Measurements from ENCODE around the gene USP8. TPM values are rescaled to one million over a fixed set of nuclear protein-coding genes. Genes with fewer than 3 reads are reported as not detected.
"Not testable (repeated sequence)": the region's sequence is repeated elsewhere in the genome, so short reads cannot be mapped to it uniquely, and the experiment has no call there.

Gene USP8
- total and polyA plus RNA-seq, 2 donors (not counting 1 experiment from before 2014, with no cell fraction given): 25.7 to 126 TPM

- Mint-ChIP-seq H3K4me1 (peaks cover 47% of the 10 kb centered on the region), H3K4me3 (peak overlapping the region; percentile 98)
- 93% methylated on average over 11 of the region's 17 CpGs for WGBS (ENCODE audit: insufficient coverage)
- H3K27ac Mint-ChIP-seq; CTCF ChIA-PET; ATAC-seq (ENCODE audit: low read depth); H3K27me3 Mint-ChIP-seq; H2AFZ ChIP-seq (ENCODE audit: insufficient read depth, low read depth, low read length, poor library complexity, severe bottlenecking); DNase-seq; POLR2A ChIA-PET; H3K27me3 ChIP-seq (replicated peaks in 1 of 4; ENCODE audit: control extremely low read depth in 1 of 4, control insufficient read depth in 3 of 4, insufficient read depth in 4 of 4, low read length in 3 of 4); H3K36me3 ChIP-seq (replicated peaks in 1 of 2; ENCODE audit: control extremely low read depth in 1 of 2, control insufficient read depth in 1 of 2, extremely low read depth in 1 of 2, insufficient read depth in 2 of 2, low read length in 1 of 2); H3K9me3 Mint-ChIP-seq (ENCODE audit: insufficient read depth); H3K9me3 ChIP-seq (ENCODE audit: control extremely low read depth in 1 of 3, control insufficient read depth in 2 of 3, insufficient read depth in 1 of 3, low read length in 2 of 3): not testable (repeated sequence)
- peak overlapping the region; percentile 85 for H3K4me2 ChIP-seq (replicated peaks; ENCODE audit: low read depth, low read length, poor library complexity, severe bottlenecking)
- H3K27ac ChIP-seq (ENCODE audit: low read length in 2 of 2): peak overlapping the region in 1 of 2 donors; percentile 98
- peaks cover 66% of the 10 kb centered on the region for H3K79me2 ChIP-seq (ENCODE audit: control insufficient read depth, insufficient read depth, low read length)
- intact Hi-C loops (cut with micrococcal nuclease): loop anchor here (2.0 to 10.0 kb wide), 2 partner anchors 339 to 1271 kb away; partner anchors contain the start of genes COPS2 and SPPL2A
- H4K20me1 ChIP-seq (ENCODE audit: control insufficient read depth, insufficient read depth, low read length, poor library complexity, severe bottlenecking): peaks cover 35% of the 10 kb centered on the region
- H3K4me3 ChIP-seq (ENCODE audit: control extremely low read depth in 1 of 5, extremely low read depth in 1 of 5, insufficient read depth in 1 of 5, low read depth in 2 of 5, low read length in 4 of 5): peak overlapping the region in 1 of 5 experiments; percentile 96
- peaks cover 19 to 24% of the 10 kb centered on the region in 2 donors for H3K4me1 ChIP-seq (ENCODE audit: control insufficient read depth in 2 of 2, insufficient read depth in 2 of 2, low read length in 2 of 2)
- peak overlapping the region; percentile 92 for H3K9ac ChIP-seq (ENCODE audit: low read length)
These were observed 1.6 kb downstream of the USP8 start for GRCh38 chr15:50425678-50426246.

- no peak for TF ChIP-seq EZH2 (IDR thresholded peaks at IDR 0.05; ENCODE audit: borderline replicate concordance, insufficient read depth, low read depth, low read length, poor library complexity, severe bottlenecking)
- TF ChIP-seq, protein P1, sequence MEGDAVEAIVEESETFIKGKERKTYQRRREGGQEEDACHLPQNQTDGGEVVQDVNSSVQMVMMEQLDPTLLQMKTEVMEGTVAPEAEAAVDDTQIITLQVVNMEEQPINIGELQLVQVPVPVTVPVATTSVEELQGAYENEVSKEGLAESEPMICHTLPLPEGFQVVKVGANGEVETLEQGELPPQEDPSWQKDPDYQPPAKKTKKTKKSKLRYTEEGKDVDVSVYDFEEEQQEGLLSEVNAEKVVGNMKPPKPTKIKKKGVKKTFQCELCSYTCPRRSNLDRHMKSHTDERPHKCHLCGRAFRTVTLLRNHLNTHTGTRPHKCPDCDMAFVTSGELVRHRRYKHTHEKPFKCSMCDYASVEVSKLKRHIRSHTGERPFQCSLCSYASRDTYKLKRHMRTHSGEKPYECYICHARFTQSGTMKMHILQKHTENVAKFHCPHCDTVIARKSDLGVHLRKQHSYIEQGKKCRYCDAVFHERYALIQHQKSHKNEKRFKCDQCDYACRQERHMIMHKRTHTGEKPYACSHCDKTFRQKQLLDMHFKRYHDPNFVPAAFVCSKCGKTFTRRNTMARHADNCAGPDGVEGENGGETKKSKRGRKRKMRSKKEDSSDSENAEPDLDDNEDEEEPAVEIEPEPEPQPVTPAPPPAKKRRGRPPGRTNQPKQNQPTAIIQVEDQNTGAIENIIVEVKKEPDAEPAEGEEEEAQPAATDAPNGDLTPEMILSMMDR (IDR thresholded peaks at IDR 0.05): no peak
- Mint-ChIP-seq H3K4me3 (peak overlapping the region; percentile 40), H3K4me1 (peaks cover 52% of the 10 kb centered on the region), H3K27ac (no peak overlapping the region), H3K27me3 (no peaks in the 10 kb centered on the region), H3K9me3 (ENCODE audit: insufficient read depth) (no peaks in the 10 kb centered on the region)
- DNase-seq: no peak
- no peak overlapping the region for H3K4me3 ChIP-seq (ENCODE audit: control extremely low read depth in 1 of 5, extremely low read depth in 1 of 5, insufficient read depth in 1 of 5, low read depth in 2 of 5, low read length in 4 of 5)
- H3K27me3 ChIP-seq (replicated peaks in 1 of 4; ENCODE audit: control extremely low read depth in 1 of 4, control insufficient read depth in 3 of 4, insufficient read depth in 4 of 4, low read length in 3 of 4): no peaks in the 10 kb centered on the region
- no peak overlapping the region for H3K9ac ChIP-seq (ENCODE audit: low read length)
- ATAC-seq (ENCODE audit: low read depth): no peak
- H3K79me2 ChIP-seq (ENCODE audit: control insufficient read depth, insufficient read depth, low read length): peaks cover 72% of the 10 kb centered on the region
- 100% methylated on average over 4 of the region's 9 CpGs for WGBS (ENCODE audit: insufficient coverage)
- POLR2A ChIA-PET: no interaction called here
- peaks cover 40% of the 10 kb centered on the region for H4K20me1 ChIP-seq (ENCODE audit: control insufficient read depth, insufficient read depth, low read length, poor library complexity, severe bottlenecking)
- CTCF ChIA-PET: no interaction called here
- H2AFZ ChIP-seq (ENCODE audit: insufficient read depth, low read depth, low read length, poor library complexity, severe bottlenecking): no peak overlapping the region
- H3K4me1 ChIP-seq (ENCODE audit: control insufficient read depth in 2 of 2, insufficient read depth in 2 of 2, low read length in 2 of 2): peaks cover 19 to 25% of the 10 kb centered on the region in 2 donors
- H3K36me3 ChIP-seq (replicated peaks in 1 of 2; ENCODE audit: control extremely low read depth in 1 of 2, control insufficient read depth in 1 of 2, extremely low read depth in 1 of 2, insufficient read depth in 2 of 2, low read length in 1 of 2): peaks cover 0 to 6% of the 10 kb centered on the region in 2 experiments
- H3K27ac ChIP-seq (ENCODE audit: low read length in 2 of 2): peak overlapping the region in 1 of 2 donors; percentile 98
- H3K4me2 ChIP-seq (replicated peaks; ENCODE audit: low read depth, low read length, poor library complexity, severe bottlenecking): no peak overlapping the region
- peaks cover 0 to 4% (median 0%) of the 10 kb centered on the region in 3 donors for H3K9me3 ChIP-seq (ENCODE audit: control extremely low read depth in 1 of 3, control insufficient read depth in 2 of 3, insufficient read depth in 1 of 3, low read length in 2 of 3)
- intact Hi-C loops (cut with micrococcal nuclease): loop anchor here (10.0 kb wide), 1 partner anchor 338 kb away; the partner anchor contains the start of gene SPPL2A
These were observed 2.2 kb downstream of the USP8 start for GRCh38 chr15:50426428-50426827.

All from B cell (primary cell).